ENCODE measurements around the gene WNT6.

WNT6 gene

GRCh38 chr2:218882866-218883366 is 23.3 kb downstream of the WNT6 start:
- DNase-seq (ENCODE audit: low spot score) = no peak
- no peak for TF ChIP-seq CTCF (IDR thresholded peaks at IDR 0.05; ENCODE audit: extremely low read depth, missing control alignments)

GRCh38 chr2:218883491-218884490 is 24.2 kb downstream of the WNT6 start:
- TF ChIP-seq CTCF (IDR thresholded peaks at IDR 0.05; ENCODE audit: extremely low read depth, missing control alignments) = no peak
- DNase-seq (ENCODE audit: low spot score) = peak; percentile 83

- DNase-seq (ENCODE audit: low spot score) = no peak
- TF ChIP-seq CTCF (IDR thresholded peaks at IDR 0.05; ENCODE audit: extremely low read depth, missing control alignments) = no peak
Observed at GRCh38 chr2:218884519-218884918, 24.9 kb downstream of the WNT6 start.

GRCh38 chr2:218885981-218886947 is 26.7 kb downstream of the WNT6 start:
- no peak for TF ChIP-seq CTCF (IDR thresholded peaks at IDR 0.05; ENCODE audit: extremely low read depth, missing control alignments)
- peak; percentile 85 for DNase-seq (ENCODE audit: low spot score)

- no peak for DNase-seq (ENCODE audit: low spot score)
- TF ChIP-seq CTCF (IDR thresholded peaks at IDR 0.05; ENCODE audit: extremely low read depth, missing control alignments) = no peak
Observed at GRCh38 chr2:218887079-218887478, 27.5 kb downstream of the WNT6 start.

- TF ChIP-seq CTCF (IDR thresholded peaks at IDR 0.05; ENCODE audit: extremely low read depth, missing control alignments) = no peak
- DNase-seq (ENCODE audit: low spot score) = peak; percentile 4
Observed at GRCh38 chr2:218888341-218888740, 28.7 kb downstream of the WNT6 start.

Measured in GM20000 (cell line).